ENCODE results near the gene RNF38.

RNF38 gene

GRCh38 chr9:36290996-36291395 is 109.1 kb downstream of the RNF38 start:
- no peak for DNase-seq

GRCh38 chr9:36289836-36290435 is 110.1 kb downstream of the RNF38 start:
- no peak for DNase-seq

GRCh38 chr9:36288070-36288469 is 112.0 kb downstream of the RNF38 start:
- DNase-seq: no peak

All from hematopoietic multipotent progenitor cell treated with erythropoietin and hydrocortisone succinate and interleukin-3 and kit ligand, for 4 days (in vitro differentiated cells).